GM10248 (cell line): Measurements from ENCODE around the gene IGF2BP2.
"Not testable (repeated sequence)": the region's sequence is repeated elsewhere in the genome, so short reads cannot be mapped to it uniquely, and the experiment has no call there.

Source experiments
- CTCF ChIA-PET: fragments of 300-600 bp; sonication (Branson Sonifier 250); formaldehyde crosslinking; extraction: SDS; loops from one replicate; lab custom pipeline; 2021; ENCODE audit warnings: antibody characterized with exemption; lab: Yijun Ruan, JAX
- POLR2A ChIA-PET: fragments of 350-650 bp; sonication (Branson Sonifier 250); formaldehyde crosslinking; extraction: SDS; loops from one replicate; lab custom pipeline; 2020; ENCODE audit warnings: antibody characterized with exemption; lab: Yijun Ruan, JAX
- DNase-seq: peaks from one replicate; pipeline ENCODE4 v3.0.0; 2012; ENCODE audit errors: extremely low spot score
- CTCF ChIP-seq: IDR thresholded peaks from 2 replicates; pipeline ENCODE4 v1.5.1; 2012; ENCODE audit warnings: mild to moderate bottlenecking, low read depth; ENCODE audit errors: extremely low read depth, missing control alignments, control extremely low read depth

The IGF2BP2 gene

GRCh38 chr3:185705498-185705897, 119.3 kb downstream of the IGF2BP2 start:
- ChIA-PET POLR2A (no interaction called here), CTCF (interaction anchor here (0.7 to 0.9 kb wide), 2 partner anchors 10 to 616 kb away, joined by 3 read pairs; no protein-coding TSS in a partner anchor)
- DNase-seq = no peak
- TF ChIP-seq CTCF = no peak

GRCh38 chr3:185702262-185703225, 122.3 kb downstream of the IGF2BP2 start:
- TF ChIP-seq CTCF = no peak
- ChIA-PET CTCF (interaction anchor here (1.0 to 1.4 kb wide), 2 partner anchors 42 to 64 kb away, joined by 3 to 4 read pairs; no protein-coding TSS in a partner anchor), POLR2A (no interaction called here)
- no peak for DNase-seq

GRCh38 chr3:185701611-185702261, 123.1 kb downstream of the IGF2BP2 start:
- POLR2A ChIA-PET = no interaction called here
- TF ChIP-seq CTCF = no peak
- CTCF ChIA-PET = interaction anchor here (1.0 to 2.3 kb wide), 4 partner anchors 9 to 67 kb away, joined by 3 to 8 read pairs (median 4); no protein-coding TSS in a partner anchor

GRCh38 chr3:185699927-185700326, 124.9 kb downstream of the IGF2BP2 start:
- no peak for TF ChIP-seq CTCF
- POLR2A ChIA-PET = no interaction called here
- CTCF ChIA-PET = interaction anchor here (1.1 to 2.3 kb wide), 2 partner anchors 39 to 69 kb away, joined by 3 to 8 read pairs; no protein-coding TSS in a partner anchor
- DNase-seq = no peak

More at GRCh38 chr3:185701611-185702261, 123.1 kb downstream of the IGF2BP2 start:
- no peak for DNase-seq

GRCh38 chr3:185697228-185697627, 127.6 kb downstream of the IGF2BP2 start:
- CTCF ChIA-PET = interaction anchor here (1.7 kb wide), 1 partner anchor 71 kb away, joined by 4 read pairs; no protein-coding TSS in a partner anchor
- POLR2A ChIA-PET, DNase-seq: not testable (repeated sequence)

GRCh38 chr3:185696039-185696438, 128.8 kb downstream of the IGF2BP2 start:
- no peak for DNase-seq
- TF ChIP-seq CTCF = no peak
- POLR2A ChIA-PET = no interaction called here
- CTCF ChIA-PET = interaction anchor here (1.0 to 3.4 kb wide), 3 partner anchors 10 to 35 kb away, joined by 3 to 17 read pairs (median 5); no protein-coding TSS in a partner anchor
